HepG2 (cell line): Measurements from ENCODE around the gene GLRX5. TPM values are rescaled to one million over a fixed set of nuclear protein-coding genes. Genes with fewer than 3 reads are reported as not detected.

Experiments
- ADNP ChIP-seq: sonication (generic); formaldehyde crosslinking; IDR thresholded peaks from 2 replicates; pipeline ENCODE4 v1.4.0; 2020; ENCODE audit warnings: missing genetic modification reagents
- ATF7-NPFF ChIP-seq: sonication (generic); formaldehyde crosslinking; IDR thresholded peaks from 2 replicates; pipeline ENCODE4 v1.8.1; 2023; ENCODE audit warnings: mild to moderate bottlenecking, low read depth, missing genetic modification reagents, moderate library complexity
- CSRNP2 ChIP-seq: sonication (generic); formaldehyde crosslinking; conservative IDR thresholded peaks from 2 replicates; pipeline ENCODE4 v1.8.0; 2022; ENCODE audit warnings: low read depth, missing genetic modification reagents
- ETV5 ChIP-seq: IDR thresholded peaks from 2 replicates; pipeline ENCODE4 v1.6.1; 2018; ENCODE audit warnings: missing biosample characterization, missing genetic modification reagents, inconsistent platforms, borderline replicate concordance
- MIER3 ChIP-seq: IDR thresholded peaks from 2 replicates; pipeline ENCODE4 v1.6.1; 2016; ENCODE audit warnings: missing compliant biosample characterization, borderline replicate concordance
- NBN ChIP-seq: fragments of 450-650 bp; conservative IDR thresholded peaks from 2 replicates; pipeline ENCODE4 v1.6.1; 2017
- PBX3 ChIP-seq: sonication (generic); formaldehyde crosslinking; IDR thresholded peaks from 2 replicates; pipeline ENCODE4 v1.8.1; 2023; ENCODE audit warnings: missing genetic modification reagents, inconsistent platforms, borderline replicate concordance
- RXRA ChIP-seq: sonication (generic); formaldehyde crosslinking; IDR thresholded peaks from 2 replicates; pipeline ENCODE4 v1.5.1; 2020; ENCODE audit warnings: missing genetic modification reagents
- SOX13 ChIP-seq, 3 experiments: fragments of 450-650 bp in 1 of 3; sonication (generic) in 1 of 3; formaldehyde crosslinking in 1 of 3; IDR thresholded peaks in 2 of 3; conservative IDR thresholded peaks in 1 of 3; 2 replicates each; pipeline versions ENCODE4 v1.5.0 to v1.6.1; 2016 to 2020; ENCODE audit warnings: antibody characterized with exemption in 1 of 3, mild to moderate bottlenecking in 1 of 3, missing compliant biosample characterization in 1 of 3, missing genetic modification reagents in 1 of 3, moderate library complexity in 1 of 3
- SRSF1 ChIP-seq: fragments of 200-400 bp; formaldehyde crosslinking; optimal IDR thresholded peaks from 2 replicates; pipeline ENCODE3; 2017; ENCODE audit warnings: mild to moderate bottlenecking, low read depth, low read length, moderate library complexity
- ZBTB46 ChIP-seq: sonication (generic); formaldehyde crosslinking; IDR thresholded peaks from 2 replicates; pipeline ENCODE4 v1.4.0; 2020; ENCODE audit warnings: mild to moderate bottlenecking, missing genetic modification reagents, borderline replicate concordance
- ZBTB8A ChIP-seq: sonication (generic); formaldehyde crosslinking; IDR thresholded peaks from 2 replicates; pipeline ENCODE4 v1.4.0; 2020; ENCODE audit warnings: mild to moderate bottlenecking, low read depth, missing genetic modification reagents, borderline replicate concordance
- ZFX ChIP-seq: sonication (generic); formaldehyde crosslinking; IDR thresholded peaks from 2 replicates; pipeline ENCODE4 v1.4.0; 2020; ENCODE audit warnings: mild to moderate bottlenecking, low read depth, missing genetic modification reagents, moderate library complexity
- ZNF251 ChIP-seq: sonication (generic); formaldehyde crosslinking; IDR thresholded peaks from 2 replicates; pipeline ENCODE4 v1.9.0; 2021; ENCODE audit warnings: mild to moderate bottlenecking, missing genetic modification reagents
- ZNF263 ChIP-seq: sonication (generic); formaldehyde crosslinking; IDR thresholded peaks from 2 replicates; pipeline ENCODE4 v1.4.0; 2020; ENCODE audit warnings: missing genetic modification reagents
- ZNF264 ChIP-seq: sonication (generic); formaldehyde crosslinking; IDR thresholded peaks from 2 replicates; pipeline ENCODE4 v1.4.0; 2020; ENCODE audit warnings: missing genetic modification reagents
- ZNF513 ChIP-seq: sonication (generic); formaldehyde crosslinking; conservative IDR thresholded peaks from 2 replicates; pipeline ENCODE4 v1.5.0; 2020; ENCODE audit warnings: missing genetic modification reagents
- ZNF546 ChIP-seq: sonication (generic); formaldehyde crosslinking; conservative IDR thresholded peaks from 2 replicates; pipeline ENCODE4 v1.8.1; 2023; ENCODE audit warnings: mild to moderate bottlenecking, missing genetic modification reagents
- ZNF615 ChIP-seq: sonication (generic); formaldehyde crosslinking; IDR thresholded peaks from 2 replicates; pipeline ENCODE4 v1.5.0; 2020; ENCODE audit warnings: mild to moderate bottlenecking, missing genetic modification reagents, borderline replicate concordance
- ZNF768 ChIP-seq: sonication (generic); formaldehyde crosslinking; IDR thresholded peaks from 2 replicates; pipeline ENCODE4 v1.4.0; 2020; ENCODE audit warnings: missing genetic modification reagents
- ZXDC ChIP-seq: sonication (generic); formaldehyde crosslinking; IDR thresholded peaks from 2 replicates; pipeline ENCODE4 v1.5.0; 2020; ENCODE audit warnings: mild to moderate bottlenecking, missing genetic modification reagents
- polyA plus RNA-seq, 8 experiments: library from polyadenylated mRNA; depleted of rRNA in 3 of 8; stranded (reverse) in 7 of 8; unstranded in 1 of 8; fragments of >200 nt; fragmentation: Illumina TruSeq in 4 of 8; extraction: Trizol in 4 of 8; gene quantifications; 2 replicates each; pipeline versions ENCODE4 v1.2.1 to v1.2.3, GENCODE V29; 2011 to 2016; ENCODE audit warnings: low read depth in 4 of 8, missing spikeins in 1 of 8, mixed read lengths in 1 of 8; ENCODE audit not compliant: insufficient read depth in 1 of 8
- total RNA-seq, 5 experiments: library from RNA; depleted of rRNA; stranded (reverse); fragments of >200 nt; fragmentation: Illumina TruSeq; extraction: Trizol; gene quantifications; 2 replicates each; pipeline ENCODE4 v1.2.3, GENCODE V29; 2016; ENCODE audit warnings: low read depth in 1 of 5

Gene GLRX5
- total and polyA plus RNA-seq, 2 of the 13 experiments (the other 11 are each of a cell fraction or from before 2014, with no cell fraction given): 122 to 146 TPM

- TF ChIP-seq ZXDC (no peak), ZNF264 (no peak), ZBTB8A (CRISPR knock-in tag) (no peak), ZBTB46 (CRISPR knock-in tag) (no peak), MIER3 (CRISPR knock-in tag) (no peak), PBX3 (no peak), NBN (no peak), SRSF1 (no peak), ZNF615 (CRISPR knock-in tag) (no peak), CSRNP2 (no peak), ZNF513 (no peak), ADNP (CRISPR knock-in tag) (0 out of 2 replicates have a peak, but pooled peaks have one; percentile 55), ZNF263 (CRISPR knock-in tag) (peak; percentile 68; the same call in 1 of the 2 replicates), ZFX (peak; percentile 37; the same call in 1 of the 2 replicates), RXRA (CRISPR knock-in tag) (0 out of 2 replicates have a peak, but pooled peaks have one; percentile 11), SOX13 (IDR thresholded peaks at IDR 0.05) (no peak), SOX13 (CRISPR knock-in tag; conservative IDR thresholded peaks at IDR 0.05 in 1 of 2, IDR thresholded peaks at IDR 0.05 in 1 of 2) (peak in 1 of 2 experiments; percentile 46; a peak in 2 of 4 replicates), ZNF768 (CRISPR knock-in tag) (0 out of 2 replicates have a peak, but pooled peaks have one; percentile 8), ZNF546 (CRISPR knock-in tag) (no peak), ATF7-NPFF (CRISPR knock-in tag) (no peak), ZNF251 (CRISPR knock-in tag) (no peak), ETV5 (CRISPR knock-in tag) (no peak)
Observed at GRCh38 chr14:95500201-95500681, 34.6 kb upstream of the GLRX5 start (continued).
